HCT116 (cell line): ENCODE results near the gene TMEM94. TPM values are rescaled to one million over a fixed set of nuclear protein-coding genes. Genes with fewer than 3 reads are reported as not detected.

Experiments
- ATAC-seq: fragments of 200-7000 bp; cut with Tn5 transposase; 2 replicates; pipeline ENCODE4 v1.9.1; 2020; ENCODE audit warnings: mild to moderate bottlenecking, moderate library complexity
- BruUV-seq: library from RNA; stranded (reverse); fragments of 400-500 nt; replicated peaks from 2 replicates; lab custom pipeline; 2021; lab: Mats Ljungman, UMichigan
- CTCF ChIA-PET: fragments of 300-600 bp; sonication (Branson Sonifier 250); formaldehyde crosslinking; loops from one replicate; lab custom pipeline; 2021; ENCODE audit warnings: antibody characterized with exemption; lab: Charles Lee
- POLR2A ChIA-PET: fragments of 300-600, 350-600 bp; sonication (Branson Sonifier 250); formaldehyde crosslinking; loops from one replicate; lab custom pipeline; 2021; ENCODE audit warnings: antibody characterized with exemption; lab: Charles Lee
- RAD21 ChIA-PET, 2 experiments: fragments of 300-600 bp; sonication (Branson Sonifier 250); formaldehyde crosslinking; loops; one replicate each; lab custom pipeline; 2023; ENCODE audit warnings: low total read pairs in 2 of 2; ENCODE audit not compliant: uncharacterized antibody in 2 of 2, unreplicated experiment in 2 of 2, low non-redundant PET in 1 of 2; lab: Charles Lee
- DNase-seq: peaks from one replicate; pipeline ENCODE4 v3.0.0-alpha.2; 2010; ENCODE audit warnings: low read depth, low spot score
- H2AFZ ChIP-seq: fragments of 200-600 bp; shearing (Covaris generic), sonication (generic); 2 replicates; pipeline ENCODE4 v1.6.1; 2017; ENCODE audit warnings: low read depth, mixed run types, mixed read lengths, antibody characterized with exemption, low read length; ENCODE audit not compliant: poor library complexity, severe bottlenecking
- H3K27ac ChIP-seq: 2 replicates; pipeline ENCODE4 v1.5.1; 2012; ENCODE audit warnings: low read depth, low read length
- H3K27me3 ChIP-seq: fragments of 200-600 bp; sonication (generic); 2 replicates; pipeline ENCODE4 v1.6.1; 2016; ENCODE audit warnings: mixed run types, low read length, mixed read lengths; ENCODE audit not compliant: insufficient read depth
- H3K36me3 ChIP-seq, 2 experiments: fragments of 200-500 bp in 1 of 2; fragments of 200-600 bp in 1 of 2; sonication (Bioruptor generic) in 1 of 2; sonication (generic) in 1 of 2; 2 replicates each; pipeline versions ENCODE4 v1.5.1 to v1.6.1; 2014 to 2016; ENCODE audit warnings: low read length in 2 of 2, inconsistent platforms in 1 of 2, mixed read lengths in 1 of 2, mixed run types in 1 of 2; ENCODE audit not compliant: insufficient read depth in 2 of 2, control insufficient read depth in 1 of 2
- H3K4me1 ChIP-seq, 2 experiments: fragments of 200-600 bp in 1 of 2; sonication (generic) in 1 of 2; 2 replicates each; pipeline versions ENCODE4 v1.5.1 to v1.6.1; 2012 to 2017; ENCODE audit warnings: low read length in 2 of 2, inconsistent platforms in 1 of 2, mild to moderate bottlenecking in 1 of 2, mixed read lengths in 1 of 2, mixed run types in 1 of 2, moderate library complexity in 1 of 2; ENCODE audit not compliant: insufficient read depth in 2 of 2, control insufficient read depth in 1 of 2
- H3K4me2 ChIP-seq: fragments of 200-600 bp; sonication (generic); 2 replicates; pipeline ENCODE4 v1.6.1; 2017; ENCODE audit warnings: mixed run types, low read length, mixed read lengths
- H3K4me3 ChIP-seq, 2 experiments: fragments of 200-600 bp in 1 of 2; sonication (generic) in 1 of 2; replicated peaks in 1 of 2; 2 replicates each; pipeline ENCODE4 v1.5.1; 2011 to 2016; ENCODE audit warnings: low read length in 2 of 2, control low read depth in 1 of 2, low read depth in 1 of 2, mild to moderate bottlenecking in 1 of 2, mixed read lengths in 1 of 2, mixed run types in 1 of 2
- H3K79me2 ChIP-seq: fragments of 200-600 bp; sonication (generic); 2 replicates; pipeline ENCODE4 v1.6.1; 2017; ENCODE audit warnings: mild to moderate bottlenecking, mixed run types, low read length, moderate library complexity, mixed read lengths; ENCODE audit not compliant: insufficient read depth
- H3K9ac ChIP-seq: fragments of 200-600 bp; sonication (generic); 2 replicates; pipeline ENCODE4 v1.6.1; 2016; ENCODE audit warnings: low read length, mixed read lengths
- H3K9me2 ChIP-seq: fragments of 200-600 bp; sonication (generic), shearing (Covaris generic); 2 replicates; pipeline ENCODE4 v1.6.1; 2017; ENCODE audit warnings: mixed run types, mild to moderate bottlenecking, moderate library complexity; ENCODE audit not compliant: insufficient read depth
- H3K9me3 ChIP-seq, 2 experiments: fragments of 200-500 bp in 1 of 2; fragments of 200-600 bp in 1 of 2; sonication (Bioruptor generic) in 1 of 2; sonication (generic) in 1 of 2; 2 replicates each; pipeline ENCODE4 v1.6.1; 2014 to 2017; ENCODE audit warnings: low read length in 2 of 2, mixed read lengths in 2 of 2, inconsistent platforms in 1 of 2, low read depth in 1 of 2, mild to moderate bottlenecking in 1 of 2, mixed run types in 1 of 2, moderate library complexity in 1 of 2; ENCODE audit not compliant: control insufficient read depth in 1 of 2, insufficient read depth in 1 of 2
- H4K20me1 ChIP-seq: fragments of 200-600 bp; sonication (generic), shearing (Covaris generic); 2 replicates; pipeline ENCODE4 v1.6.1; 2017; ENCODE audit warnings: mixed run types, mild to moderate bottlenecking, moderate library complexity; ENCODE audit not compliant: insufficient read depth
- EZH2 ChIP-seq: fragments of 200-600 bp; sonication (generic); IDR thresholded peaks from 2 replicates; pipeline ENCODE4 v1.6.1; 2017; ENCODE audit warnings: antibody characterized with exemption, mixed run types
- EZH2phosphoT487 ChIP-seq: fragments of 200-600 bp; IDR thresholded peaks from 2 replicates; pipeline ENCODE4 v1.6.1; 2018; ENCODE audit warnings: antibody characterized with exemption, borderline replicate concordance
- FOSL1 ChIP-seq: IDR thresholded peaks from 2 replicates; pipeline ENCODE4 v1.6.1; 2012; ENCODE audit warnings: low read depth
- JUND ChIP-seq: IDR thresholded peaks from 2 replicates; pipeline ENCODE4 v1.6.1; 2012
- RAD21 ChIP-seq: IDR thresholded peaks from 2 replicates; pipeline ENCODE4 v1.6.1; 2012; ENCODE audit warnings: low read depth, mild to moderate bottlenecking
- SIN3A ChIP-seq: IDR thresholded peaks from 2 replicates; pipeline ENCODE4 v1.6.1; 2012; ENCODE audit warnings: low read depth
- SP1 ChIP-seq: IDR thresholded peaks from 2 replicates; pipeline ENCODE4 v1.6.1; 2012; ENCODE audit warnings: low read depth
- ZFX ChIP-seq: fragments of 450-650 bp; IDR thresholded peaks from 2 replicates; pipeline ENCODE4 v1.6.1; 2017
- intact Hi-C: fragments of 100-400 bp; cut with micrococcal nuclease; formaldehyde crosslinking; loops from 2 replicates; pipeline ENCODE4 v1.10.0; 2022
- total RNA-seq: library from RNA; stranded (reverse); gene quantifications from one replicate; pipeline ENCODE4 v1.2.1, GENCODE V29; 2021; ENCODE audit not compliant: unreplicated experiment
- TF ChIP-seq, protein P1 (sequence below): IDR thresholded peaks from 2 replicates; pipeline ENCODE4 v1.6.1; 2012; ENCODE audit warnings: low read depth

The TMEM94 gene
- total RNA-seq, 1 experiment from 2014 or later: 75.4 TPM

DNA sequence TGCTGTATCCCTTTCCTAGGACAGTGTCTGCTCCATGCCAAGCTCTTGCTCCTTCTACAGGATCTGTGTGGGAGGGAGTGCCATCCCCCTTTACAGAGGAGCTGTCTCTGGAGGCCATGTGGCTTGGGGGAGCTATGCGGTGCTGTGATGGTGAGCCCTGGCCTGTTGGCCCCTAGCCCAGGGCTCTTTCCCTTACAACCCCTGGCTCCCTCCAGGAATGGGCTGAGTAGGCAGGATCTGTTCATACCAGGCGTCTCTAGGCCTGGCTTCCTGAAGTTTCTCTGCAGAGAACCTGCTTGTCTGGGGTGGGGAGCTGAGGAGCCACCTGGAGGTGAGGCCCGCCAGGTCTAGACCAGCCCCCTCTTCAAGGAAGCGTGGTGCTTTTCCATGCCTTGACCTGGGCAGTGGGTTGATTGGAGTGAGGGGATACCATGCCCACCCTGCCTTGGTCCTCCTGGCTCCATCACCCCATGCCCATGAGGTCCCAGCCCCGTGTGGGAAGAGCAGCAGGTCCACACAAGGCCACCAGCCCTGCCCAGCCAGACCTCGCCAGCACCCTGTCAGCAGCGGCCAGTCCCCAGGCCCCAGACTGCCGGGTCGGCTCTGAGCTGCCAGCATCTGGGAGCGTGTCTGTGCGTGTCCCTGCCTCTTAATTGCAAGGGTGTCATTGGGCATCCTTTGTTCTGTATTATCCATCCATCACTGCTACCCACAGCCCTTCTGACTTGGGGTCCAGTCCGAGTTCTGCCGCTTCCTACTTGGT is 83.7 kb downstream of the TMEM94 start (continued):
- TF ChIP-seq, protein P1, sequence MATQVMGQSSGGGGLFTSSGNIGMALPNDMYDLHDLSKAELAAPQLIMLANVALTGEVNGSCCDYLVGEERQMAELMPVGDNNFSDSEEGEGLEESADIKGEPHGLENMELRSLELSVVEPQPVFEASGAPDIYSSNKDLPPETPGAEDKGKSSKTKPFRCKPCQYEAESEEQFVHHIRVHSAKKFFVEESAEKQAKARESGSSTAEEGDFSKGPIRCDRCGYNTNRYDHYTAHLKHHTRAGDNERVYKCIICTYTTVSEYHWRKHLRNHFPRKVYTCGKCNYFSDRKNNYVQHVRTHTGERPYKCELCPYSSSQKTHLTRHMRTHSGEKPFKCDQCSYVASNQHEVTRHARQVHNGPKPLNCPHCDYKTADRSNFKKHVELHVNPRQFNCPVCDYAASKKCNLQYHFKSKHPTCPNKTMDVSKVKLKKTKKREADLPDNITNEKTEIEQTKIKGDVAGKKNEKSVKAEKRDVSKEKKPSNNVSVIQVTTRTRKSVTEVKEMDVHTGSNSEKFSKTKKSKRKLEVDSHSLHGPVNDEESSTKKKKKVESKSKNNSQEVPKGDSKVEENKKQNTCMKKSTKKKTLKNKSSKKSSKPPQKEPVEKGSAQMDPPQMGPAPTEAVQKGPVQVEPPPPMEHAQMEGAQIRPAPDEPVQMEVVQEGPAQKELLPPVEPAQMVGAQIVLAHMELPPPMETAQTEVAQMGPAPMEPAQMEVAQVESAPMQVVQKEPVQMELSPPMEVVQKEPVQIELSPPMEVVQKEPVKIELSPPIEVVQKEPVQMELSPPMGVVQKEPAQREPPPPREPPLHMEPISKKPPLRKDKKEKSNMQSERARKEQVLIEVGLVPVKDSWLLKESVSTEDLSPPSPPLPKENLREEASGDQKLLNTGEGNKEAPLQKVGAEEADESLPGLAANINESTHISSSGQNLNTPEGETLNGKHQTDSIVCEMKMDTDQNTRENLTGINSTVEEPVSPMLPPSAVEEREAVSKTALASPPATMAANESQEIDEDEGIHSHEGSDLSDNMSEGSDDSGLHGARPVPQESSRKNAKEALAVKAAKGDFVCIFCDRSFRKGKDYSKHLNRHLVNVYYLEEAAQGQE: no peak
- no peak for TF ChIP-seq FOSL1
- TF ChIP-seq ZFX: no peak
- no peak for TF ChIP-seq SIN3A

DNA sequence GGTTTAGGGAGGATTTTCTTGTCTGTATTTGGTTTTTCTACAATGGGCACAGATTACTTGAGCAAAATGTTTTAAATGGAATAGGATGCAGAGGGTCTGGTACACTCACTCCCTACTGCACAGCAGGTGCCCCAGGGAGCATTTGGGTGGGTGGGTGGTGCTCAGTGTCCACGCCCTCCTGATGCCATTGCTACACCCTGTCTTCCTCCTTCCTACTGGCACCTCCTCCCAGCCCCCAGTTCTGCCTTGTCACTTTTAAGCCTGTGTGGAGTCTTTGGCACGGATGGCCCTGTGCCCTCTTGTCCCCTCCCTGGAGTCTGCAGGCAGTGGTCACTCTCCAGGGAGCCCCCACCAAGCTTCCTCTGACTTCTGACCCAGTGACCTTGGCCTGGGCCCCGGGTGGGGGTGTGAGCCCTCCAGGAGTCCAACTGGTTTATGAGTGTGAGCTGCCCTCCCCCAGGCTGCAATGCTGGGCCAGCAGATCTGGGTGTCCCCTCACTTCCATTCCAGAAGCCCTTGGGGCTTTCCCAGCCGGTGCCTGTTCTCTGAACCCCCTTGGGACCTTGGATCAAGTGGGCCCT is 84.6 kb downstream of the TMEM94 start:
- no TSS peak for BruUV-seq

More for the DNA sequence above, 84.6 kb downstream of the TMEM94 start:
- ChIA-PET RAD21 (no interaction called here), POLR2A (no interaction called here)
- DNase-seq: no peak
- peaks cover 88% of the 10 kb centered on the region for H3K79me2 ChIP-seq
- no peak overlapping the region for H3K4me3 ChIP-seq
- no peaks in the 10 kb centered on the region; a peak in 1 of 4 replicates for H3K36me3 ChIP-seq
- H3K9ac ChIP-seq: no peak overlapping the region
- no peak overlapping the region for H3K4me2 ChIP-seq
- H3K27me3 ChIP-seq: no peaks in the 10 kb centered on the region
- no peaks in the 10 kb centered on the region for H3K9me3 ChIP-seq
- no peaks in the 10 kb centered on the region for H4K20me1 ChIP-seq
- TF ChIP-seq EZH2phosphoT487 (no peak), RAD21 (no peak), EZH2 (no peak), FOSL1 (no peak), SP1 (no peak), JUND (no peak)
- TF ChIP-seq, all 23 proteins: peak for 0
- Histone ChIP-seq H2AFZ (no peak overlapping the region), H3K4me1 (peaks cover 0 to 19% of the 10 kb centered on the region in 2 experiments; a peak in 2 of 4 replicates), H3K27ac (no peak overlapping the region; the same call in 1 of the 2 replicates), H3K9me2 (no peaks in the 10 kb centered on the region)
- CTCF ChIA-PET: interaction anchor here (1.5 kb wide), 2 partner anchors 14 to 61 kb away, joined by 4 read pairs; no protein-coding TSS in a partner anchor
- intact Hi-C loops: no loop called here
- no peak for ATAC-seq
